ENCODE data around the gene TNNC1.

DNA sequence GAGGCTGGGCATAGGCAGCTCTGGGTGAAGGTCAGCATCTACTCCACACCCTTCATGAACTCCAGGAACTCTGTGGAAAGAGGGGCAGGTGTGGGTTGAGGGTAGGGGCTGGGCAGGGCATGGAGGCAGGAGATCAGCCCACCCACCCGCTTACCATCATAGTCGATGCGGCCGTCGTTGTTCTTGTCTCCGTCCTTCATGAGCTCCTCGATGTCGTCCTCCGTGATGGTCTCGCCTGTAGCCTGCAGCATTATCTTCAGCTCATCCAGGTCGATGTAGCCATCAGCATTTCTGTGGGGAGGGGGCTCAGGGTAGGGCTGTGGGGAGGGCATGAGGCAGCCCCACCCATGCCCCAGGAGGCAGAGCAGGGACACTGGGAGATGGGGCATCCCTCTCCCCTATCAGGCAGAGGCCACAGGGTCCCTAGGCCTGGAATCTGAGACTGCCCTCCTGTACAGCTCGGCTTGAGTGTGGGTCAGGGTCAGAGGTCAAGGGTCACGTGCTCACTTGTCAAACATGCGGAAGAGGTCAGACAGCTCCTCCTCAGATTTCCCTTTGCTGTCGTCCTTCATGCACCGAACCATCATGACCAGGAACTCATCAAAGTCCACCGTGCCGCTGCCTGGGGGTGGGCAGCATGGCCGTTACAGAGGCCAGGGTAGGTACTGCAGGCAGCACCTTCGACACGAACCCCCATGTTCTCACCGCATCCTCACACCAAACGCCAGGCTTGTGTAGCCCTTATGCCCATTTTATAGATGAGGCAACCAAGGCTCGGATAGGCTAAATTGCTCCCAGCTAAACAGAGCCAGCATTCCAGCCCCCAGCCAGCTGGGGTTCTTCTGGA is 2.4 kb downstream of the TNNC1 start:
- TF ChIP-seq, protein P1, sequence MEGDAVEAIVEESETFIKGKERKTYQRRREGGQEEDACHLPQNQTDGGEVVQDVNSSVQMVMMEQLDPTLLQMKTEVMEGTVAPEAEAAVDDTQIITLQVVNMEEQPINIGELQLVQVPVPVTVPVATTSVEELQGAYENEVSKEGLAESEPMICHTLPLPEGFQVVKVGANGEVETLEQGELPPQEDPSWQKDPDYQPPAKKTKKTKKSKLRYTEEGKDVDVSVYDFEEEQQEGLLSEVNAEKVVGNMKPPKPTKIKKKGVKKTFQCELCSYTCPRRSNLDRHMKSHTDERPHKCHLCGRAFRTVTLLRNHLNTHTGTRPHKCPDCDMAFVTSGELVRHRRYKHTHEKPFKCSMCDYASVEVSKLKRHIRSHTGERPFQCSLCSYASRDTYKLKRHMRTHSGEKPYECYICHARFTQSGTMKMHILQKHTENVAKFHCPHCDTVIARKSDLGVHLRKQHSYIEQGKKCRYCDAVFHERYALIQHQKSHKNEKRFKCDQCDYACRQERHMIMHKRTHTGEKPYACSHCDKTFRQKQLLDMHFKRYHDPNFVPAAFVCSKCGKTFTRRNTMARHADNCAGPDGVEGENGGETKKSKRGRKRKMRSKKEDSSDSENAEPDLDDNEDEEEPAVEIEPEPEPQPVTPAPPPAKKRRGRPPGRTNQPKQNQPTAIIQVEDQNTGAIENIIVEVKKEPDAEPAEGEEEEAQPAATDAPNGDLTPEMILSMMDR (IDR thresholded peaks at IDR 0.05): no peak
- no peak for TF ChIP-seq POLR2A (IDR thresholded peaks at IDR 0.05)

Data from uterus (tissue), 2 donors.